ENCODE measurements around the gene CIT.

The CIT gene

DNA sequence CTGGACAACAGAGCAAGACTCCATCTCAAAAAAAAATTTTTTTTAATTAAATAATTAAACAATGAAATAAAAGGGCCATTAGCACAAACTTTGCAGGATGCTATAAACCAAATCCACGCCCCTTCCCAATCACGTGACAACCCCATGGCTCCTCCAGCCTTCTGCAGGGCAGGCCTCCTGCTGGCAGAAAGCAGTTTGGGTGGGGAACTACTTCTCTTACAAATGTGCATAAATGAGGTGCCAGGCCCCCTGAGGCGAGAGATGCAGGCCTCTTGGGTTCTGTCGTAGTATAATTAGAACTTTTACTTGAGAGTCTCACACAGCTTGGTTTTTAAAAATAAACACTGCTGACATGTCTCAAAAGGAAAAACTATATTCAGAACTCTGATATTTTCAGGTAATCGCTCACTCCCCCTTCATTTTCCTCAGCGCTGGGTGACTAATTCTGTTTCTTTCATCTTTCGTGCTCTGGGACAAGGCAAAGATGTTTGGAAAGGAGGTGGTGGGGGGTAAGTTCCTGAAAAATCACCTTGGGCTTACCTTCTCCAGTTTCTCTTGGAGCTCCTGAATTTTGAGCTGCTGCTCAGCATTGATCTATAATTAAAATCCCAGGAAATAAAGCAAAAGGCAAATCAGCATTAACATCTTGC lies 101.7 kb downstream of the CIT start:
- no peak overlapping the region for H3K9ac ChIP-seq (ENCODE audit: low read length)
- H3K9me3 ChIP-seq (ENCODE audit: control insufficient read depth, insufficient read depth, low read depth, low read length) = no peaks in the 10 kb centered on the region
- peaks cover 6% of the 10 kb centered on the region; the same call in 1 of the 2 replicates for H3K4me1 ChIP-seq (ENCODE audit: control insufficient read depth, insufficient read depth, low read length)
- peaks cover 5% of the 10 kb centered on the region; the same call in 1 of the 2 replicates for H3K27me3 ChIP-seq (ENCODE audit: control insufficient read depth, insufficient read depth, low read length)
- no peak overlapping the region; the same call in 1 of the 2 replicates for H3K4me3 ChIP-seq (ENCODE audit: low read depth, low read length)
- peaks cover 60% of the 10 kb centered on the region for H3K36me3 ChIP-seq (ENCODE audit: control insufficient read depth, insufficient read depth, low read length)
- no peak overlapping the region for H3K27ac ChIP-seq (ENCODE audit: low read depth, low read length)

GRCh38 chr12:119772431-119772830 lies 104.7 kb downstream of the CIT start:
- peaks cover 6% of the 10 kb centered on the region; the same call in 1 of the 2 replicates for H3K4me1 ChIP-seq (ENCODE audit: control insufficient read depth, insufficient read depth, low read length)

GRCh38 chr12:119770146-119770545 lies 107.0 kb downstream of the CIT start:
- H3K9ac ChIP-seq (ENCODE audit: low read length) = no peak overlapping the region
- H3K36me3 ChIP-seq (ENCODE audit: control insufficient read depth, insufficient read depth, low read length) = peaks cover 83% of the 10 kb centered on the region
- no peaks in the 10 kb centered on the region; the same call in 1 of the 2 replicates for H3K27me3 ChIP-seq (ENCODE audit: control insufficient read depth, insufficient read depth, low read length)

More at GRCh38 chr12:119772431-119772830, 104.7 kb downstream of the CIT start:
- peaks cover 73% of the 10 kb centered on the region for H3K36me3 ChIP-seq (ENCODE audit: control insufficient read depth, insufficient read depth, low read length)
- no peak overlapping the region for H3K9ac ChIP-seq (ENCODE audit: low read length)
- no peak overlapping the region for H3K4me3 ChIP-seq (ENCODE audit: low read depth, low read length)
- peaks cover 5% of the 10 kb centered on the region; the same call in 1 of the 2 replicates for H3K27me3 ChIP-seq (ENCODE audit: control insufficient read depth, insufficient read depth, low read length)
- no peak overlapping the region for H3K27ac ChIP-seq (ENCODE audit: low read depth, low read length)
- no peaks in the 10 kb centered on the region for H3K9me3 ChIP-seq (ENCODE audit: control insufficient read depth, insufficient read depth, low read depth, low read length)

GRCh38 chr12:119762619-119763018 lies 114.5 kb downstream of the CIT start:
- no peaks in the 10 kb centered on the region for H3K4me1 ChIP-seq (ENCODE audit: control insufficient read depth, insufficient read depth, low read length)
- no peaks in the 10 kb centered on the region for H3K9me3 ChIP-seq (ENCODE audit: control insufficient read depth, insufficient read depth, low read depth, low read length)
- H3K9ac ChIP-seq (ENCODE audit: low read length) = no peak overlapping the region
- H3K27me3 ChIP-seq (ENCODE audit: control insufficient read depth, insufficient read depth, low read length) = no peaks in the 10 kb centered on the region
- H3K27ac ChIP-seq (ENCODE audit: low read depth, low read length) = no peak overlapping the region
- H3K36me3 ChIP-seq (ENCODE audit: control insufficient read depth, insufficient read depth, low read length) = peaks cover 82% of the 10 kb centered on the region
- no peak overlapping the region for H3K4me3 ChIP-seq (ENCODE audit: low read depth, low read length)

More at GRCh38 chr12:119770146-119770545, 107.0 kb downstream of the CIT start:
- Histone ChIP-seq H3K27ac (ENCODE audit: low read depth, low read length) (no peak overlapping the region), H3K9me3 (ENCODE audit: control insufficient read depth, insufficient read depth, low read depth, low read length) (no peaks in the 10 kb centered on the region), H3K4me1 (ENCODE audit: control insufficient read depth, insufficient read depth, low read length) (no peaks in the 10 kb centered on the region), H3K4me3 (ENCODE audit: low read depth, low read length) (no peak overlapping the region)

DNA sequence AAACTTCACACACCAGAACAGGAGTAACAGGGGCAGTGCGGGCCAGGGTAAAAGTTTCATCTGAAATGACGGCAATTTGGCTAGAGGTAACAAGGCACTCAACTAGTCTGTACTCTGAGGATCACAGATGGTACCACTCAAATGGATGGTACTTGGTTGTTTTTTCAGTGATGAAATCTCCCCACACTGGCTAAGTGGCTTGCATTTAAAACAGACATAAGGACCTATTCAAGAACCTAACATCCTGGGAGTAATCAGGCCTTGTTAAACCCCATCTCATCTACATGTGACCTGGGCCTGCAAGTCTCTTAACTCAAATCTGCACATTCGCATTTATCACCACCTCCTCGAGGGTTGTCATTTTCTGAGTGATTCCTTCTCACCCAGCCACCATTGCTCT lies 118.4 kb downstream of the CIT start:
- no peaks in the 10 kb centered on the region for H3K9me3 ChIP-seq (ENCODE audit: control insufficient read depth, insufficient read depth, low read depth, low read length)
- no peak overlapping the region for H3K9ac ChIP-seq (ENCODE audit: low read length)
- H3K4me3 ChIP-seq (ENCODE audit: low read depth, low read length) = no peak overlapping the region
- peaks cover 95% of the 10 kb centered on the region for H3K36me3 ChIP-seq (ENCODE audit: control insufficient read depth, insufficient read depth, low read length)
- H3K27ac ChIP-seq (ENCODE audit: low read depth, low read length) = no peak overlapping the region
- H3K4me1 ChIP-seq (ENCODE audit: control insufficient read depth, insufficient read depth, low read length) = no peaks in the 10 kb centered on the region
- no peaks in the 10 kb centered on the region for H3K27me3 ChIP-seq (ENCODE audit: control insufficient read depth, insufficient read depth, low read length)

GRCh38 chr12:119758234-119758633 lies 118.9 kb downstream of the CIT start:
- no peaks in the 10 kb centered on the region for H3K27me3 ChIP-seq (ENCODE audit: control insufficient read depth, insufficient read depth, low read length)

DNA sequence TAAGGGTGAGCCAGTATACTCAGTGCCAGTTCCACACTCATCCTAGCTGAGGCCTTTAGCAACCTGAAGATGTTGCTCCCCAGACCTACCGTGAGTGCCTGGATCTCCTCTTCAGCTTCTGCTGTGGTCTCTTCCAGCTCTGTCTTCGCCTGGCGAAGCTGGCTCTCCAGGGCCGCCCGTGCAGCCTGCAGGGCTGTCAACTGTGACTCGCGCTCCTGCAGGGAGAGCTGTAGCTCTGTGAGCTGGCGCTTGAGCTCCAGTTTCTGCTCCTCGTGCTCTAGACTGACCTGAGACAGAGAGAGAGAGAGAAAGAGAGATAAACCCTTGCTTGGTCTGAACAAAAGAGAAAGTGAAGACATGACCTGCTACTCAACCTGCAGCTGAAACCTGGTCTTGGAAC lies 125.2 kb downstream of the CIT start:
- peaks cover 86% of the 10 kb centered on the region for H3K36me3 ChIP-seq (ENCODE audit: control insufficient read depth, insufficient read depth, low read length)

More at GRCh38 chr12:119758234-119758633, 118.9 kb downstream of the CIT start:
- Histone ChIP-seq H3K9ac (ENCODE audit: low read length) (no peak overlapping the region), H3K9me3 (ENCODE audit: control insufficient read depth, insufficient read depth, low read depth, low read length) (no peaks in the 10 kb centered on the region), H3K36me3 (ENCODE audit: control insufficient read depth, insufficient read depth, low read length) (peaks cover 91% of the 10 kb centered on the region), H3K4me3 (ENCODE audit: low read depth, low read length) (no peak overlapping the region), H3K27ac (ENCODE audit: low read depth, low read length) (no peak overlapping the region), H3K4me1 (ENCODE audit: control insufficient read depth, insufficient read depth, low read length) (no peaks in the 10 kb centered on the region)

GRCh38 chr12:119749666-119750065 lies 127.5 kb downstream of the CIT start:
- H3K27me3 ChIP-seq (ENCODE audit: control insufficient read depth, insufficient read depth, low read length) = no peaks in the 10 kb centered on the region
- no peak overlapping the region for H3K27ac ChIP-seq (ENCODE audit: low read depth, low read length)
- H3K4me1 ChIP-seq (ENCODE audit: control insufficient read depth, insufficient read depth, low read length) = no peaks in the 10 kb centered on the region
- peaks cover 12% of the 10 kb centered on the region; the same call in 1 of the 2 replicates for H3K9me3 ChIP-seq (ENCODE audit: control insufficient read depth, insufficient read depth, low read depth, low read length)
- peaks cover 78% of the 10 kb centered on the region for H3K36me3 ChIP-seq (ENCODE audit: control insufficient read depth, insufficient read depth, low read length)
- H3K4me3 ChIP-seq (ENCODE audit: low read depth, low read length) = no peak overlapping the region
- H3K9ac ChIP-seq (ENCODE audit: low read length) = no peak overlapping the region

More for the DNA sequence above, 125.2 kb downstream of the CIT start:
- Histone ChIP-seq H3K4me1 (ENCODE audit: control insufficient read depth, insufficient read depth, low read length) (no peaks in the 10 kb centered on the region), H3K9ac (ENCODE audit: low read length) (no peak overlapping the region), H3K27me3 (ENCODE audit: control insufficient read depth, insufficient read depth, low read length) (no peaks in the 10 kb centered on the region), H3K4me3 (ENCODE audit: low read depth, low read length) (no peak overlapping the region), H3K27ac (ENCODE audit: low read depth, low read length) (no peak overlapping the region), H3K9me3 (ENCODE audit: control insufficient read depth, insufficient read depth, low read depth, low read length) (no peaks in the 10 kb centered on the region)

GRCh38 chr12:119748497-119748896 lies 128.6 kb downstream of the CIT start:
- Histone ChIP-seq H3K27ac (ENCODE audit: low read depth, low read length) (no peak overlapping the region), H3K27me3 (ENCODE audit: control insufficient read depth, insufficient read depth, low read length) (no peaks in the 10 kb centered on the region), H3K36me3 (ENCODE audit: control insufficient read depth, insufficient read depth, low read length) (peaks cover 77% of the 10 kb centered on the region), H3K9me3 (ENCODE audit: control insufficient read depth, insufficient read depth, low read depth, low read length) (peaks cover 12% of the 10 kb centered on the region; the same call in 1 of the 2 replicates), H3K4me3 (ENCODE audit: low read depth, low read length) (no peak overlapping the region), H3K9ac (ENCODE audit: low read length) (no peak overlapping the region), H3K4me1 (ENCODE audit: control insufficient read depth, insufficient read depth, low read length) (no peaks in the 10 kb centered on the region)

GRCh38 chr12:119746169-119746568 lies 131.0 kb downstream of the CIT start:
- Histone ChIP-seq H3K36me3 (ENCODE audit: control insufficient read depth, insufficient read depth, low read length) (peaks cover 81% of the 10 kb centered on the region), H3K27ac (ENCODE audit: low read depth, low read length) (no peak overlapping the region), H3K4me3 (ENCODE audit: low read depth, low read length) (no peak overlapping the region), H3K27me3 (ENCODE audit: control insufficient read depth, insufficient read depth, low read length) (no peaks in the 10 kb centered on the region), H3K9ac (ENCODE audit: low read length) (no peak overlapping the region), H3K9me3 (ENCODE audit: control insufficient read depth, insufficient read depth, low read depth, low read length) (peaks cover 12% of the 10 kb centered on the region; the same call in 1 of the 2 replicates), H3K4me1 (ENCODE audit: control insufficient read depth, insufficient read depth, low read length) (no peaks in the 10 kb centered on the region)

- H3K9me3 ChIP-seq (ENCODE audit: control insufficient read depth, insufficient read depth, low read depth, low read length) = peaks cover 12% of the 10 kb centered on the region; the same call in 1 of the 2 replicates
- no peaks in the 10 kb centered on the region for H3K27me3 ChIP-seq (ENCODE audit: control insufficient read depth, insufficient read depth, low read length)
- peaks cover 75% of the 10 kb centered on the region for H3K36me3 ChIP-seq (ENCODE audit: control insufficient read depth, insufficient read depth, low read length)
- H3K4me3 ChIP-seq (ENCODE audit: low read depth, low read length) = no peak overlapping the region
- H3K9ac ChIP-seq (ENCODE audit: low read length) = no peak overlapping the region
- H3K27ac ChIP-seq (ENCODE audit: low read depth, low read length) = no peak overlapping the region
- no peaks in the 10 kb centered on the region for H3K4me1 ChIP-seq (ENCODE audit: control insufficient read depth, insufficient read depth, low read length)
Observed at GRCh38 chr12:119744900-119745606, 132.1 kb downstream of the CIT start.
